Activated T-cell treated with anti-CD3 and anti-CD28 coated beads for 1 hour (primary cell): ENCODE measurements around the gene ELAVL1.
A peak's percentile ranks its signal among the peaks of the same experiment; 100 is the strongest.
"Not testable (repeated sequence)": the region's sequence is repeated elsewhere in the genome, so short reads cannot be mapped to it uniquely, and the experiment has no call there.

Experiments used
- DNase-seq: peaks from one replicate; pipeline ENCODE4 v3.0.0-alpha.2; 2020; ENCODE audit warnings: low read depth

Gene ELAVL1

GRCh38 chr19:7933411-7933810, 72.0 kb downstream of the ELAVL1 start:
- no peak for DNase-seq

DNA sequence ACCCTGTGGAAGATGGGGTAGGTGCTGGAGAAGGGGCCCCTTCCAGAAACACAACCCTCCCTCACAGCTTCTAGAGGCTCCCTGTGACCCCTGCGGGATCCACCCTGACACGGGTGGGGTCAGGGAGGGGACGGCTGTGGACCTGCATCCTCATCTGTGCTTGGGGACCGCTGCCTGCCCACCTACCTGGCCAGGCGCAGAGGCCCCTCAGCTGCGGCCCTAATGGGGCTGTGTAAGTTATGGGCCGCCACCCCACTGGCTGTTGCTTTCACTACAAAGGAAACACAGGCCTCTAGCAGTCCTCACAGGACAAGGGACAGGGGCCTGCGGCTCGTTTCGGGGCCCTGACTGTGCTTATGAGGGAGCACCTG, 72.5 kb downstream of the ELAVL1 start:
- DNase-seq = no peak

- DNase-seq = no peak
Measured at GRCh38 chr19:7932276-7932929, 73.0 kb downstream of the ELAVL1 start.

DNA sequence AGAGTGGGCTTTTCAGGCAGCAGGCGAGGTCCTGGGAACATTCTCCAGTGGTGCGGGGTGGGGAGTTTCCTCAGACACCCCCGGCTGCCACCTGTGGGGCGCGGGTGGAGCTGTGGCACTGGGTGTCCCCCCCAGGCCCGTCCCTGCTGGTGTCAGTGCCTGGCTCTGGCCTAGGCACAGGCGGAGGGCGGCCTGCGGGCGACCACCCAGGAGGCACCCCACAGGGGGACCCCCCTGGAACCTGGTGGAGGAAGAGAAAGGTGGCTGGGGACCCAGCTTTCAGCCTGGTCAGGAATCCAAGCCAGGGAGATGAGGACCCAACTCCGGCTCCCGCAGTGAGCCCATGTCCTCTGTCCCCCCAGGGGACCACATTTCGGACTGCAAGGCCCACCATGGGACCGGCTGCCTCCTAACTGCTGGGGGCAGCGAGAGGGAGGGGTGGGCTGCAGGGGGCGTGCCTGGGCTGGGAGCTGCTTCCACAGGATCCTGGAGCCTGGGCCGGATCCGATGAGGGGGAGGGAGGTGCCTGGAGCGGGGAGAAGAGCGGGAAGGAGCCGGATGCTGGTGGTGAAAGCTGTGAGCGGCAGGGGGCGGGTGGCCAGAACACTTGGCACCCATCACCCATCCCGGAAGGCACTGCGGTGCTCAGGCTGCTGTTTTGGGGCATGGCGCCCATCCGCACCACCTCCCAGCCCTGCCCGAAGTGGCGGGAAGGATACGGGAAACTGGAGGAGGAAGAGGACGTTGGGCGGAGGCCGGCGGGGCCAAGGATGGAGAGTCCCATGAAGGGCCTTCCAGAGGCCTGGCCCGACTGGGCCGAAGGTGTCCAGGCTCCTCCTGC, 74.0 kb downstream of the ELAVL1 start:
- DNase-seq = no peak

GRCh38 chr19:7930765-7931164, 74.7 kb downstream of the ELAVL1 start:
- DNase-seq = no peak

GRCh38 chr19:7930030-7930429, 75.4 kb downstream of the ELAVL1 start:
- not testable (repeated sequence) for DNase-seq

DNA sequence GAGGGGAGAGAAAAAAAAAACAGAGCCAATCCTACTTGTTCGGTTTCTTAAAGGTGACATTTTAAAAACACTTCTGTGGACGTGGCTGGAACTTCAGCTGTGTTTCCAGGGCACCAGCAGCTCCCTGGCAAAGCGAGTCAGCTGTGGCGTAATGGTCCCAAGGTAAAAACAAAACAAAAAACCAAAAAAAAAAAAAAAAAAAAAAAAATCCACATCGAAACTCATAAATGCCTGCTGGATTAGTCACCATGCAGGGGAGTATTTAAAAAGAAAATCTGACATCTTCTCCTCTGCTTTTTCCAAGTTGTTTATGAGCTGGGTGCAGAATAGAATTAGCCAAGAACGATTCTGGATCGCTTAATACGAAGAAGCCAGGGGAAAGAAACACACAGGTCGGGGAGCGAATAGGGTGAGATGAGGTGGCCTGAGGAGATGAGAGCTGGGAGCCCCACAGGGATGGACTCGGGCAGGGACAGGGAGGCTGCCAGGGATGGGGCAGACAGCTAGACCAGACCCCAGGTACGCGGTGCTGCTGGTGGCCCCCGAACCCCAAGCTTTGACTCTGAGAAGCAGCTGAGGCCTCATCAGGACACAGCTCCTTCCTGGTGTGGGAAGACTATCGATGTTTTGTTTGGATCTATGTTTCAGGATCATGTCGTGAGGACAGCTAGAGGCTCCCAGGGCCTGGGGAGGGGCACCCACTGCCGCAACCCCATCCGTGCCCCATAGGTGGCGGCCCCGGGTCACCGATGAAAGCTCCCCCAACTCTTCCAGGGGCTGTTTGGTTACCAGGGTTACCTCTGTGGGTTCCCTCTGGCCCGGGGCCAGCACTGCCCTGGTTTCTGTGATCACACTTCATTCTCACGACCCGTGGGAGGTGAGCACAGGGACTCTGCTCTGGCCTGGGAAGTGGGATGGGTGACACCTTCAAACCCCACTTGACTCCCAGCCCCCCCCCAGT, 76.4 kb downstream of the ELAVL1 start:
- DNase-seq = peak; percentile 63

- no peak for DNase-seq
Measured at GRCh38 chr19:7928334-7928706, 77.1 kb downstream of the ELAVL1 start.

- DNase-seq = no peak
Measured at GRCh38 chr19:7927605-7928333, 77.7 kb downstream of the ELAVL1 start.

- DNase-seq = no peak
Measured at GRCh38 chr19:7926727-7927604, 78.5 kb downstream of the ELAVL1 start.

- DNase-seq = peak; percentile 74
Measured at GRCh38 chr19:7926021-7926726, 79.3 kb downstream of the ELAVL1 start, which contains the start of gene CTXN1. Gene CTXN1, minus strand, starts transcription at chr19:7926135. Its CDS starts 597 bp downstream, at chr19:7925538.

DNA sequence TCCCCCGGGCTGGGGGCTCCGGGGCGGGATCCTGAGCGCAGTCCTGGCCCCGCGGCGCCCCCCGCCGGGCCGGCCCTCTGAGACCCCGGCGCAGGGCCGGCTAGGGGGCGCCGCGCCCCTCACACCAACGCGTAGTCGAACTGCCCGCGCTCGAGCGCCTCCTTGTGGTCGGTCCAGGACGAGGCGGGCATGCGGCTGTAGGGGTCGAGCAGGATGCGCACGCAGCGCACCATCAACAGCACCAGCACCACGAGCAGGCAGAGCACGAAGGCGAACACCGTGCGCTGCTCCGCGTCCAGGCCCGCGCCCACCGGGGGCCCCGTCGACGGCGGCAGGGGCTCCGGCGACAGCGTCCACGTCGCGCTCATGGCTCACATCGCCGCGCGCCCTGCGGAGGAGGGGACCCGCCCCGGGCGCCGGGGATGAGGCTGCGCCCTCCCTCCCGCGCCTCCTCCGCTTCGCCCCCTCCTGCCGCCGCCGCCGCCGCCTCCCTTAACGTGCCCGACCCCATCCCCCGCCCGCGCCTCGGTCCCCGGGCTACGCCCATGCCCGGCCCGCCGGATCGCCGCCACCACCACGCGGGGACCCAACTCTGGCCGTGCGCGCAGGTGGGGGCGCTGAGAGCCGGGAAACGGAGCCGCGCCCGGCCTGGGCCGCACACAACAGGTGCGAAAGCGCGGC, 80.1 kb downstream of the ELAVL1 start:
- DNase-seq = peak; percentile 73

- DNase-seq = no peak
Measured at GRCh38 chr19:7924651-7925170, 80.7 kb downstream of the ELAVL1 start.

GRCh38 chr19:7924241-7924640, 81.2 kb downstream of the ELAVL1 start:
- no peak for DNase-seq

GRCh38 chr19:7923295-7924191, 81.9 kb downstream of the ELAVL1 start:
- no peak for DNase-seq

- DNase-seq = no peak
Measured at GRCh38 chr19:7922836-7923195, 82.6 kb downstream of the ELAVL1 start.

DNA sequence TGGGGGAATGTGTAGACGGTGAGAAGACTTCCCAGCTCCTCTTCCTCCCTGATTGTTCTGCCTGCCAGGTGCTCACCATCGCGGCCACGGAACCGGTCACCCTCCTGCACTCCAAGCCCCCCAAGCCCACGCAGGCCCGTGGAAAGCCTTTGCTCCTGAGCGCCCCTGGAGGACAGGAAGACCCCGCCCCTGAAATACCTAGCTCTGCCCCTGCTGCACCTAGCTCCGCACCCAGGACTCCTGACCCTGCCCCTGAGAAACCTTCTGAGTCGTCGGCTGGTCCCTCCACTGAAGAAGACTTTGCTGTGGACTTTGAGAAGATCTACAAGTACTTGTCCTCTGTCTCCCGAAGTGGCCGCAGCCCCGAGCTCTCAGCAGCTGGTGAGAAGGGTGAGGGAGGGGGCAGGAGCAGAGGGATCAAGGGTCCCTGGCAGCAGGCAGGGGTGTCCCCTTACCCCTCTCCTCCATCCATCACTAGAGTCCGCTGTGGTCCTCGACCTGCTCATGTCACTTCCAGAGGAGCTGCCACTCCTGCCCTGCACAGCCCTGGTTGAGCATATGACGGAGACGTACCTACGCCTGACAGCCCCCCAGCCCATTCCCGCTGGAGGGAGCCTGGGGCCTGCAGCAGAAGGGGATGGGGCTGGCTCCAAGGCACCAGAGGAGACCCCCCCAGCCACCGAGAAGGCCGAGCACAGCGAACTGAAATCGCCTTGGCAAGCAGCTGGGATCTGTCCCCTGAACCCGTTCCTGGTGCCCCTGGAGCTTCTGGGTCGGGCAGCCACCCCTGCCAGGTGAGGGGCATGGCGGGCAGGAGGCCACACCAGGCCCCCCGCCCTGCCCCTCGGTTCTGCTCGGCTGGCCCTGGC, 83.2 kb downstream of the ELAVL1 start:
- no peak for DNase-seq
